ENCODE data around the gene ZNF688. TPM values are rescaled to one million over a fixed set of nuclear protein-coding genes. Genes with fewer than 3 reads are reported as not detected.
A peak's percentile ranks its signal among the peaks of the same experiment; 100 is the strongest.

The ZNF688 gene
- polyA plus RNA-seq, 6 donors from 2014 or later: 28.0 to 41.5 (median 36.1) TPM

GRCh38 chr16:30532285-30533145 lies 39.0 kb downstream of the ZNF688 start:
- H3K4me3 Mint-ChIP-seq: peak overlapping the region in 7 of 8 donors; percentile 50 to 99 (median 82)
- peaks cover 0 to 7% of the 10 kb centered on the region in 2 donors for H3K36me3 Mint-ChIP-seq
- no peaks in the 10 kb centered on the region for H3K27me3 Mint-ChIP-seq
- ATAC-seq (ENCODE audit: low read depth in 2 of 2) (no peak), DNase-seq (no peak)
- peaks cover 26 to 60% (median 45%) of the 10 kb centered on the region in 3 donors for H3K4me1 Mint-ChIP-seq
- no peaks in the 10 kb centered on the region for H3K9me3 Mint-ChIP-seq
- H3K27ac Mint-ChIP-seq: peak overlapping the region in 3 of 6 donors; percentile 50 to 93 (median 70)

DNA sequence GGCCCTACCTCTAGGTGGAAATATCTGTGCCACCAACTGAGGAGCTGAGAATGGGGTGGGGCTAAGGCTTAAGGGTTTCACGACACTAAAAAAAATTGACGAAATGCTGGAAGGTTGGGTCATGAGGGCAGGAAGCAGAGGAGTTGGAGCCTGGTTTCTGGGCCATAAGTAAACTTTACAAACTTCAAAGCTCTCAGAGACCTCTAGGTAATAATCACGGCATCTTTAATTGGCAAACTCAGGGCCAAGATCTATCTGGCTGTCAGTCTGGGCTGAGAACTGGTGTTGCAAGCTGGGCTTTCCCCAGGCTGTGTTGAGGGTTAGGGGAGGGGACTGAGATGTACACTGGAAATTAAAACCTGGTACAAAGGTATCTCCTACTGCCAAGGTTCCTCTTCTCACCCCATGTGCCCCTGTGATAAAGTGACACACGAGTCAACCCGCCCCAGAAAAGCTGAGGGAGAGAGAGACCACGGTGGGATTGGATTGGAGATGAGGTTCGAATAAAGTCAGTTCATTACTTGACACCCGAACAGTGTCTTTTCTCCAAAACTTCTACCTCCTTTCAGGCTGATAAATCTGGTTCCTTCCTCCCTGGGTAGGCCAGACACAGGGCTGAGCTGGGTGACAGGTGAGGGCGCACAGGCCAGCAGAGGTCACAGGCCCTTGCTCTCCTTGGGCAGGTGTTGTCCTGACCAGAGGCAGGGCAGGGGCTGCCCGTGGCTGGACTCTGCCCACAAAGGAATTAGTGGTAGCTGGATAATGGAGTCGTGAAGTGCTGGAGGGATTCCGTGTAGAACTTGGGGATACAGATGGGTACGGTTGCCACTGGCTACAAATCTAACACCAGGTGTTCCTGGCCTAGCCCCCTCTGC lies 41.1 kb downstream of the ZNF688 start:
- Mint-ChIP-seq H3K27me3 (no peaks in the 10 kb centered on the region), H3K4me3 (peak overlapping the region in 2 of 8 donors; percentile 3 to 70), H3K4me1 (peaks cover 24 to 47% (median 42%) of the 10 kb centered on the region in 3 donors), H3K9me3 (no peaks in the 10 kb centered on the region), H3K27ac (peak overlapping the region in 2 of 6 donors; percentile 39 to 80), H3K36me3 (peaks cover 0 to 6% of the 10 kb centered on the region in 2 donors)
- ATAC-seq (ENCODE audit: low read depth in 2 of 2) (no peak), DNase-seq (no peak)

- Mint-ChIP-seq H3K27me3 (no peaks in the 10 kb centered on the region), H3K36me3 (no peaks in the 10 kb centered on the region), H3K27ac (peak overlapping the region in 3 of 6 donors; percentile 67 to 94 (median 68)), H3K4me1 (peaks cover 17 to 42% (median 40%) of the 10 kb centered on the region in 3 donors), H3K4me3 (peak overlapping the region in 7 of 8 donors; percentile 15 to 94 (median 68)), H3K9me3 (no peaks in the 10 kb centered on the region)
- no peak for ATAC-seq (ENCODE audit: low read depth in 2 of 2)
- no peak for DNase-seq
These were observed 42.6 kb downstream of the ZNF688 start for GRCh38 chr16:30528799-30529457.

GRCh38 chr16:30527635-30528178 lies 43.8 kb downstream of the ZNF688 start:
- peak overlapping the region; percentile 92 to 98 (median 96) for H3K27ac Mint-ChIP-seq
- ATAC-seq (ENCODE audit: low read depth in 2 of 2) (peak; percentile 65 to 66), DNase-seq (peak; percentile 75)
- no peaks in the 10 kb centered on the region for H3K36me3 Mint-ChIP-seq
- no peaks in the 10 kb centered on the region for H3K27me3 Mint-ChIP-seq
- H3K4me3 Mint-ChIP-seq: peak overlapping the region; percentile 83 to 94 (median 92)
- H3K9me3 Mint-ChIP-seq: no peaks in the 10 kb centered on the region
- peaks cover 13 to 36% (median 34%) of the 10 kb centered on the region in 3 donors for H3K4me1 Mint-ChIP-seq

- Mint-ChIP-seq H3K36me3 (peaks cover 4 to 6% of the 10 kb centered on the region in 2 donors), H3K27me3 (no peaks in the 10 kb centered on the region), H3K4me1 (peaks cover 18 to 36% (median 34%) of the 10 kb centered on the region in 3 donors), H3K9me3 (no peaks in the 10 kb centered on the region), H3K27ac (peak overlapping the region; percentile 92 to 98 (median 96)), H3K4me3 (peak overlapping the region; percentile 83 to 94 (median 92))
- DNase-seq (peak; percentile 91), ATAC-seq (ENCODE audit: low read depth in 2 of 2) (peak; percentile 76 to 81)
These were observed 44.5 kb downstream of the ZNF688 start for GRCh38 chr16:30526823-30527634.

- no peak for DNase-seq
- Mint-ChIP-seq H3K36me3 (peaks cover 7 to 8% of the 10 kb centered on the region in 2 donors), H3K9me3 (no peaks in the 10 kb centered on the region)
These were observed 45.2 kb downstream of the ZNF688 start, which contains the start of gene ZNF768 for GRCh38 chr16:30526137-30526822. ZNF768 (minus strand) TSS chr16:30526566; CDS start chr16:30526413, 153 bp downstream.

GRCh38 chr16:30525844-30526136 lies 45.7 kb downstream of the ZNF688 start:
- no peaks in the 10 kb centered on the region for H3K9me3 Mint-ChIP-seq
- peaks cover 18 to 34% (median 32%) of the 10 kb centered on the region in 3 donors for H3K4me1 Mint-ChIP-seq
- H3K27ac Mint-ChIP-seq: peak overlapping the region in 5 of 6 donors; percentile 16 to 96 (median 81)
- H3K27me3 Mint-ChIP-seq: no peaks in the 10 kb centered on the region
- H3K36me3 Mint-ChIP-seq: peaks cover 7 to 8% of the 10 kb centered on the region in 2 donors
- peak overlapping the region; percentile 82 to 99 (median 94) for H3K4me3 Mint-ChIP-seq
- ATAC-seq (ENCODE audit: low read depth in 2 of 2) (no peak), DNase-seq (no peak)

More at GRCh38 chr16:30526137-30526822, 45.2 kb downstream of the ZNF688 start, which contains the start of gene ZNF768:
- Mint-ChIP-seq H3K27me3 (no peaks in the 10 kb centered on the region), H3K27ac (peak within 1 kb of the TSS; percentile 92 to 98 (median 96)), H3K4me1 (peaks cover 18 to 36% (median 32%) of the 10 kb centered on the region in 3 donors), H3K4me3 (peak within 1 kb of the TSS; percentile 83 to 99 (median 94))
- peak; percentile 5 to 11 for ATAC-seq (ENCODE audit: low read depth in 2 of 2)

DNA sequence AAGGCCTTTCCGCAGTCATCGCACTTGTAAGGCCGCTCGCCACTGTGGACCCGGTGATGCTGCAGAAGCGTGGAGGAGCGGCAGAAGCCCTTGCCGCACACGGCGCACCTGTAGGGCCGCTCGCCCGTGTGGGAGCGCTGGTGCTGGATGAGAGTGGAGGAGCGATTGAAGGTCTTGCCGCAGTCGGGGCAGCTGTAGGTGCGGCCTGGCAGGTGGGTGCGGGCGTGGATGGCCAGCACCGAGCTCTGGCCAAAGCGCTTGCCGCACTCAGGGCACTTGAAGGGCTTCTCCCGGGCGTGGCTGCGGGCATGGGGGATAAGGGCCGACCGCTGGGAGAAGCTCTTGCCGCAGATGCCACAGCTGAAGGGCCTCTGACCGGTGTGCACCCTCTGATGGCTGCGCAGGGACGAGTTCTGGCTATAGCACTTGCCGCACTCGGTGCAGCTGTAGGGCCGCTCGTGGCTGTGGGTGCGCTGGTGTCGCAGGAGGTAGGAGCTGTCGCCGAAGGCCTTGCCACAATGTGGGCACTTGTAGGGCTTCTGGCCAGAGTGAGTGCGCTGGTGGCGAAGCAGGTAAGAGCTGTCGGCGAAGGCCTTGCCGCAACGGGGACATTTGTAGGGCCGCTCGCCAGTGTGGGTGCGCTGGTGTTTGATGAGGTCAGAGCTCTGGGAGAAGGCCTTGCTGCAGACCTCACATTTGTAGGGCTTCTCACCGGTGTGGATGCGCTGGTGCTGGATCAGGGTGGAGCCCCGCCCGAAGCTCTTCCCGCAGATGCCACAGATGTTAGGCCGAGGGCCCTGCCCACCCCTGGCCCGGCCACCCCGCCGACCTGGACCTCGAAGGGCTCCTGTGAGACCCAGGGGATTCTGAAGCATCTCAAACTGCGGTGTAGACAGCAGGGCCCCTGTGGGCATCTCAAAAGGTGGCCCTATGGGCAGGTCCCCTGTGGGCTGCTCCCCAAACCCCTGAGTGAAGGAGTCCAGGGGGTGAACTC lies 46.6 kb downstream of the ZNF688 start:
- Mint-ChIP-seq H3K27me3 (no peaks in the 10 kb centered on the region), H3K27ac (no peak overlapping the region), H3K4me3 (peak overlapping the region in 7 of 8 donors; percentile 44 to 99 (median 62)), H3K36me3 (peaks cover 7 to 9% of the 10 kb centered on the region in 2 donors), H3K9me3 (no peaks in the 10 kb centered on the region), H3K4me1 (peaks cover 18 to 28% (median 27%) of the 10 kb centered on the region in 3 donors)
- DNase-seq (no peak), ATAC-seq (ENCODE audit: low read depth in 2 of 2) (no peak)

DNA sequence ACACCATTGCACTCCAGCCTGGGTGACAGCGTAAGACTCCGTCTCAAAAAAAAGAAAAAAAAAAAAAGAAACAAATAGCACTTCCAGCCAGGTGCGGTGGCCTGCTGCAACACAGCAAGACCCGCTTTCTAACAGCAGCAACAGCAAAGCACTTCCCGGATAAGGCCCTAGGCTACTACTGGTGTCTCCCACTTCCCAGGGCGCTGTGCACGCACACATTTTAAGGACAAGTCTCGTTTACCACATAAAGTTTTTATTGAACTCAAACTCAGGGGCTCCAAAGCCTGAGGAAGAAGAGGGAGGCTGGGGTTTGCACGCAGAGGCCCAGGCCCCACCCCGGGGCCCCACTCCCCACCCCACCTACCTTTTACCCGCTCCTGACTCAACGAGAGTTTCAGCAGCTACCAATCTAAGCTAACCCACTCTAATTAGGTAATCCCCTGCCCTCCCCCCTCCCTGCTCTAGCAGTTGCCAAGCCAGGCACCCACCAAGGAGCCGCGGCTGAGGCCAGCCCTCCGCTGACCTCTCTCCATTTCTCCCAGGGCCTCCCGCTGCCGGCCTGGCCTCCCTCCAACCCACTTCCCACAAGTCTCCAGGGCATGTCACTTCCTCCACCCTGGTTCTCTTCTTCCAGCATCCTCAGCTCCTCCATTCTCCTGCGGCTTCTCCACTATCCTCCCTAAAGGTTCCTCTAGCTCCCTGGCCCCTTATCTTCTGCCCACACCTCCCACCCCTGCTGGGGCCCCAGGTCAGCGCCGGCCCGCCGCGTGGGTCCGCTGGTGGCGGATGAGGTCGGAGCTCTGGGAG lies 47.5 kb downstream of the ZNF688 start:
- ATAC-seq (ENCODE audit: low read depth in 2 of 2) (no peak), DNase-seq (no peak)
- Mint-ChIP-seq H3K4me1 (peaks cover 18 to 33% (median 22%) of the 10 kb centered on the region in 3 donors), H3K27ac (peak overlapping the region in 1 of 6 donors; percentile 24), H3K4me3 (peak overlapping the region in 3 of 8 donors; percentile 37 to 59 (median 47)), H3K27me3 (no peaks in the 10 kb centered on the region), H3K9me3 (no peaks in the 10 kb centered on the region), H3K36me3 (peaks cover 7 to 18% of the 10 kb centered on the region in 2 donors)
